Inflammatory macrophage treated with lipopolysaccharide for 1 hour (primary cell): ENCODE data around the gene SIGLEC11.

ENCODE experiments used
- DNase-seq, 2 donors: peaks; one replicate each; pipeline ENCODE4 v3.0.0-alpha.2; 2020 to 2022

The SIGLEC11 gene, protein sequence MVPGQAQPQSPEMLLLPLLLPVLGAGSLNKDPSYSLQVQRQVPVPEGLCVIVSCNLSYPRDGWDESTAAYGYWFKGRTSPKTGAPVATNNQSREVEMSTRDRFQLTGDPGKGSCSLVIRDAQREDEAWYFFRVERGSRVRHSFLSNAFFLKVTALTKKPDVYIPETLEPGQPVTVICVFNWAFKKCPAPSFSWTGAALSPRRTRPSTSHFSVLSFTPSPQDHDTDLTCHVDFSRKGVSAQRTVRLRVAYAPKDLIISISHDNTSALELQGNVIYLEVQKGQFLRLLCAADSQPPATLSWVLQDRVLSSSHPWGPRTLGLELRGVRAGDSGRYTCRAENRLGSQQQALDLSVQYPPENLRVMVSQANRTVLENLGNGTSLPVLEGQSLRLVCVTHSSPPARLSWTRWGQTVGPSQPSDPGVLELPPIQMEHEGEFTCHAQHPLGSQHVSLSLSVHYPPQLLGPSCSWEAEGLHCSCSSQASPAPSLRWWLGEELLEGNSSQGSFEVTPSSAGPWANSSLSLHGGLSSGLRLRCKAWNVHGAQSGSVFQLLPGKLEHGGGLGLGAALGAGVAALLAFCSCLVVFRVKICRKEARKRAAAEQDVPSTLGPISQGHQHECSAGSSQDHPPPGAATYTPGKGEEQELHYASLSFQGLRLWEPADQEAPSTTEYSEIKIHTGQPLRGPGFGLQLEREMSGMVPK

GRCh38 chr19:49960980-49961379, at the start of gene SIGLEC11:
Gene SIGLEC11, minus strand, starts transcription at chr19:49961172. Its CDS starts 91 bp downstream, at chr19:49961081.
- peak in 1 of 2 donors; percentile 29 for DNase-seq

- no peak for DNase-seq
Observed at GRCh38 chr19:50008532-50008931, 47.6 kb upstream of the SIGLEC11 start.

DNA sequence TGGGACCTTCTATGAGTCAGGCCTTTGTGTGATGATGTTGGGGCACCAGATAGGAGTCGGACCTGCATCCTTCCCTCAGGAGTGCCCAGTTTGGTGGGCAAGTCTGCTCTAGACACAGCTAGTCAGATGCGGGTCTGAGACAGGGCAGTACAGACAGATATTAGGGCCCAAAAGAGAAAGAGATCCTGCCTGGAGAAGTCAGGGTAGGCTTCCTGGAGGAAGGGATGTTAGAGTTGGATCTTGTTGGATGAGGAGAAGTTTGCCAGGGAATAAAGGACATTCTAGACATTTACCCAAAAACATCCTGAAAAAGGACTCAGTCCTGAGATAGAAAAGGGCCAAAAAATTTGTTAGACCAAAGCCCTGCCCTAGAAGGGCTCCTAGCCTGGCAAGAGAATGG, 47.0 kb upstream of the SIGLEC11 start:
- no peak for DNase-seq

GRCh38 chr19:50007170-50007569, 46.2 kb upstream of the SIGLEC11 start:
- no peak for DNase-seq

- DNase-seq: no peak
Observed at GRCh38 chr19:50005428-50005827, 44.5 kb upstream of the SIGLEC11 start.

GRCh38 chr19:50003810-50004419, 42.9 kb upstream of the SIGLEC11 start:
- peak; percentile 36 to 53 for DNase-seq

GRCh38 chr19:50003254-50003788, 42.3 kb upstream of the SIGLEC11 start:
- no peak for DNase-seq

DNA sequence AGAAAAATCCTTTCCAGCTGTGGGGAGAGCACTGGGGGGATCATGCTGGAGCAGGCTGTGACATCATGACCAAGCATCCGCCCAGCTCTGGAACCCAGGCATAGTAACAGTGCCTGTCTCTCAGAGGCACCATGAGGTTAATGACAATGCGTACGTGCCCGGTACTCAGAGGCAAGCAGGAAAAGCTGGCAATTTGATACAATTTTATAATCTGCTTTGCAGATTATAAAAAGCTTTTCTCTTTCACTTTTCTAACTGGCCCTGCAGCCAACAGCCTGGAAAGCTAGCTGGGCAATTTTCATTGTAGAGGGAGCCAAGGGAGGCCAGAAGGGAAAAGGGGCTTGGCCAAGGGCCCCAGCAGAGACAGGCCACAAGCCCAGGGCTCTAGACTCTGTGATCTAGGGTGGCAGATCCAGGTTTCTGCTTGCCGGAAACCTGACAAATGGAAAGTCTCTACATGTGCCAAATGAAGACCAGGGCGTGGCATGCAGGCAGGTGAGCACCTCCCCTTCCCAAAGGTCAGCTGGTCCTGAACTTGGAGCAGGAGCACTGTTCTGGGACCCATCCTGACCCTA, 41.5 kb upstream of the SIGLEC11 start:
- DNase-seq: no peak

DNA sequence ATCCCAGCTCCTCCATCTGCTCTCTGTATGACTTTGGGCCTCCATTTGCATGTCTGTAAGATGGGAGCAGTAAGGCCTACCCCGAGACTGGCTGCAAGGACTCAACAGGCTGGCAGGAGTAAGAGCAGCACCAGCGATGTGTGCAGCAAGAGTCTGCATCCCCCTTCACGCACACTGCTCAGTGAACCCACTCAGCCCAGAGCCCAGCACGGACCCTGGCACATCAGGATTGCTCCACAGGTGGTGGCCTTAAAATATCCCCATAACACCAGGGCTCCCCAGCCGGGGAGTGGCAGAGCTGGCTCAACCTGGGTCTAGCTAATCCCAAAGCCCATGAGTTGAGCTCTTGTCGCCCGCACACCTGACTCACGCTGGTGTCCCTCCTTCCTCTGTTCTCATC, 40.8 kb upstream of the SIGLEC11 start:
- no peak for DNase-seq

DNA sequence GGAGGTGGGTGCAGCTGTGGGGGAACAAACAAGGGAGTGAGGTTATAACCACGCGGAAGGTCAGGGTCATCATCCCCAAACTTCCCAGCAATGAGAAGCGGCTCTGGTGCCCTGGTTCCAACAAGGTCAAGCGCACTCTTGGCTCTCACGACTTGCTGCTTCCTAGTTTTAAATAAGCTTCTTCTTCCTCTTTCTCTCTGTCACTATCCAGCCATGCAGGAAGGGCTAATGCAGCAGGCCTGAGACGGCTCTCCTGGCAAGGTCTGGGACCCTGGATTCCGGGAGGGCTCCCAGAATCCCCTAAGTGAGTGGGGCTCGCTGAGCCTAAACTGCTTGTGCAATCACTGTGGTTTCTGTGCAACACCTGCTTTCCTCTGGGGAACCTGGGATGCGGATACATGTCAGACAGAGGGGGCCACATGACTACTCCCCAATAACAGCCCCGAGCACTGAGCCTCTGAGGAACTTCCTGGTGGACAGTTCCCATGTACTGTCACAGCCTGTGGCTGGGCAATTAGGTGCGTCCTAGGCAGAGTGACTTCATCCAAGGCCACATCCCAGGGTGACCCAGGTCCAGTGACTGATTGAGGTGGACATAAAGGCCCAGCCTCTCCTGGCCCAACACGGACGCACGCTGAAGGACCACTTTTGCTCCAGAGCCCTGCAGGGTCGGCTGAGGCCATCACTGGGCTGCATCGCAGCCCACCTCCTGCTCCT, 40.0 kb upstream of the SIGLEC11 start:
- DNase-seq: no peak

DNA sequence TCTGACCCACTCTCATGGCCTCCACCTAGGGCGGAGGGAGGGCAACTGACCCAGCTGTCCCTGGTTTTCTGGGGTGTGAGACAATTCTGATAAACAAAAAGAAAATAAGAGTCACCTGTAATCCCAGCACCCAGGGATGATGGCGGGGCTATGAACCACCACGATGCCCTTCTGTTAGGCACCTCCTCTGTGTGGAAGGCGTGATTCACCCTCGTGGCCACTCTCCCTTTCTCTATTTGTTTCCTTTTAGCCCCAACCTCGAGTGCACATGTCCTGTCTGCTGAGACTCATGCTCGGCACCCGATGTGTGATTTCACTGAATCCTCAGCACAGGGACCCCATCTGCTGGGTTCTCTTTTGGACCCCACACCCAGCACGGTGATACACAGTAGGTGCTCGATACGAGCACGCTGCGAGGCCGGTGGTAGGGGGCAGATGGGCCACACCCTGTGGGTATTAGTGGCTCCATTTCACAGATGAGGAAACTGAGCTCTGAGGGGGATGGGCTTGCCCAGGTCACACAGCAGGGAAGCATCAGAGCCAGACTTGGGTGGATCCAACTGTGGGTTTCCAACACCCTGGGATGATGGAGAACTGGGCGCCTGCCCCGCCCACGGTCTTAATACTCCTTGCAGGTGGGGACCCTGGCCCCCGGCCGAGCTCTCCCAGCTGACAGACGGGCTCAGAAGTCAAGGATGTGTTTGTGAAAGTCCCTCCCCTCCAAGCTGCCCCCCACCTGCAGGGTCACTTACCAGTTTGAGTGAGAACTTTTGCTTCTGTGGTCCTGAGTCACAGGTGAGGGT, 39.3 kb upstream of the SIGLEC11 start:
- no peak for DNase-seq

- DNase-seq: no peak
Observed at GRCh38 chr19:49999371-50000010, 38.5 kb upstream of the SIGLEC11 start.

DNA sequence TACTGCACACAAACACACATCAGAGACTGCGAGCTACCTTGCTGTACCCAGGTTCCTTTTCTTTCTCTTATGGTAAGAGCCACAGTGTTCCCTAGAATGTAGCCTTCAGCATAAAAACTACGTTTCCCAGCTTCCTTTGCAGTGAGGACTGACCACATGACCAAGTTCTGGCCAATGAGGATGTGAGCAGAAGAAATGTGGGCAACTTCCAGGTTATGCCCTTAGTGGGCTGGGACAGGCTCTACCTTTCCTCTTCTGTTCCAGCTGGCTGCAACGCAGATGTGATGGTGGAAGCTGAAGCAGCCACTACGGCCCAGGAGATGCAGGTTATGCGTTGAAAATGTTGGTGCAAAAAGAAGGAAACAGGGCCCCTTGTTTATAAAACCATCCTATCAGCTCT, 36.7 kb upstream of the SIGLEC11 start:
- DNase-seq: peak; percentile 40 to 47

- no peak for DNase-seq
Observed at GRCh38 chr19:49988433-49988832, 27.5 kb upstream of the SIGLEC11 start.

GRCh38 chr19:49988007-49988406, 27.0 kb upstream of the SIGLEC11 start:
- DNase-seq: no peak

- peak; percentile 83 to 98 for DNase-seq
Observed at GRCh38 chr19:49987159-49987698, 26.3 kb upstream of the SIGLEC11 start.

- no peak for DNase-seq
Observed at GRCh38 chr19:49986354-49986753, 25.4 kb upstream of the SIGLEC11 start.

DNA sequence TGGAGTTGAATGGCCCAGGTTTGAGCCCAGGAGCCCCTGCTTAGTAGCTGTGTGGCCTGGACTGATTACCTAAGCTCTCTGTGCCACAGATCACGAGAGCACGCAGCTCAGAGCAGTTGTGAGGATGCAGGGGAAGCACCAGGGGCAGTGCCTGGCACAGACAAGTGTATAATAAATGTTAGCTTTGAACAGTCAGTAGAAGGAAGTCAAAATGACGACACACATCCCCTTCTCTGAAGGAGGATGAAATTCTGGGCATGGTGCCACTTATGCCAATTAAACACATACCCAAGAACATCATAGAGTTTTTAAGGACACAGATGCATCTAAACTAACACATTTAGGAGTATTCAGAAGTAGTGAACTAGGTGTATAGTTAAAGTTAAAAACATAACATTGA, 24.9 kb upstream of the SIGLEC11 start:
- DNase-seq: peak in 1 of 2 donors; percentile 16

DNA sequence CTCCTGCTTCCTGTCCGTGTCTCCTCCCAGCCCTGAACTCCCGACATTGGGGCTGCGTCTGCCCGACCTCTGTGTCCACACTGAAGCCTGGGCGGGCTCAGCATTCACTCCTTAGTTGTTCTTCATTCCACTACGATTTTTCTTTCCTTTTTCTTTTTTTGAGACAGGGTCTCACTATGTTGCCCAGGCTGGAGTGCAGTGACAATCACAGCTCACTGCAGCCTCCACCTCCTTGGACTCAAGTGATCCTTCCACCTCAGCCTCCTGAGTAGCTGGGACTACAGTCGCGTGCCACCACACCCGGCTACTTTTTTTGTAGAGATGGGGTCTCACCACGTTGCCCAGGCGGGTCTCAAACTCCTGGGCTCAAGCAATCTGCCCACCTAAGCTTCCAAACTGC, 23.5 kb upstream of the SIGLEC11 start:
- no peak for DNase-seq

- peak; percentile 47 to 96 for DNase-seq
Observed at GRCh38 chr19:49983645-49984229, 22.8 kb upstream of the SIGLEC11 start.
